ENCODE data around the gene TPM1. TPM values are rescaled to one million over a fixed set of nuclear protein-coding genes. Genes with fewer than 3 reads are reported as not detected.
A peak's percentile ranks its signal among the peaks of the same experiment; 100 is the strongest.

The TPM1 gene
- total RNA-seq, 1 experiment from 2014 or later: 421 TPM

GRCh38 chr15:63086271-63086670, 43.7 kb downstream of the TPM1 start:
- Mint-ChIP-seq H3K27me3 (ENCODE audit: low read depth) (no peaks in the 10 kb centered on the region; the same call in 1 of the 2 replicates), H3K4me1 (peaks cover 69% of the 10 kb centered on the region), H3K27ac (peak overlapping the region; percentile 61), H3K9me3 (no peaks in the 10 kb centered on the region), H3K36me3 (no peaks in the 10 kb centered on the region), H3K4me3 (no peak overlapping the region)
- ATAC-seq (no peak), DNase-seq (ENCODE audit: low spot score) (no peak)
- ChIA-PET CTCF (interaction anchor here (1.5 to 1.8 kb wide), 2 partner anchors 38 to 238 kb away, joined by 5 read pairs; no protein-coding TSS in a partner anchor), POLR2A (interaction anchor here (1.5 to 1.6 kb wide), 2 partner anchors 38 to 44 kb away, joined by 6 to 7 read pairs; partner anchors contain the start of gene TPM1)
- TF ChIP-seq TEAD1 (CRISPR knock-in tag; IDR thresholded peaks at IDR 0.05): no peak
- no peak for TF ChIP-seq AR (CRISPR knock-in tag; IDR thresholded peaks at IDR 0.05)
- no peak for TF ChIP-seq GABPB1 (CRISPR knock-in tag; IDR thresholded peaks at IDR 0.05)
- TF ChIP-seq ATF2 (CRISPR knock-in tag; IDR thresholded peaks at IDR 0.05; ENCODE audit: borderline replicate concordance, low read depth): no peak
- TF ChIP-seq PREB (CRISPR knock-in tag; IDR thresholded peaks at IDR 0.05; ENCODE audit: borderline replicate concordance): no peak
- TF ChIP-seq ZMAT4 (CRISPR knock-in tag; IDR thresholded peaks at IDR 0.05): no peak
- no peak for TF ChIP-seq CREM (CRISPR knock-in tag; IDR thresholded peaks at IDR 0.05)
- no peak for TF ChIP-seq GTF2I (CRISPR knock-in tag; conservative IDR thresholded peaks at IDR 0.05)
- TF ChIP-seq KAT7 (CRISPR knock-in tag; IDR thresholded peaks at IDR 0.05; ENCODE audit: borderline replicate concordance): no peak
- TF ChIP-seq SP1 (CRISPR knock-in tag; conservative IDR thresholded peaks at IDR 0.05): no peak
- no peak for TF ChIP-seq NFE2L1 (CRISPR knock-in tag; IDR thresholded peaks at IDR 0.05)
- no peak for TF ChIP-seq ETV6 (CRISPR knock-in tag; IDR thresholded peaks at IDR 0.05)
- TF ChIP-seq ZNF512 (CRISPR knock-in tag; IDR thresholded peaks at IDR 0.05; ENCODE audit: borderline replicate concordance): no peak
- TF ChIP-seq CREB1 (CRISPR knock-in tag; IDR thresholded peaks at IDR 0.05): no peak
- no peak for TF ChIP-seq NR3C1 (CRISPR knock-in tag; conservative IDR thresholded peaks at IDR 0.05; ENCODE audit: low read depth)
- no peak for TF ChIP-seq FOXP1 (CRISPR knock-in tag; IDR thresholded peaks at IDR 0.05; ENCODE audit: borderline replicate concordance)
- TF ChIP-seq RORB (CRISPR knock-in tag; IDR thresholded peaks at IDR 0.05): no peak
- no peak for TF ChIP-seq RELA (CRISPR knock-in tag; IDR thresholded peaks at IDR 0.05; ENCODE audit: borderline replicate concordance)
- TF ChIP-seq MYBL2 (CRISPR knock-in tag; IDR thresholded peaks at IDR 0.05): no peak
- TF ChIP-seq FOXJ3 (CRISPR knock-in tag; IDR thresholded peaks at IDR 0.05; ENCODE audit: borderline replicate concordance): no peak
